AG09309 (cell line): ENCODE data around the gene CFAP410.

Experiments used
- DNase-seq: peaks from one replicate; pipeline ENCODE4 v3.0.0-alpha.2; 2010; ENCODE audit warnings: low read depth
- H3K4me3 ChIP-seq: 2 replicates; pipeline ENCODE4 v1.5.1; 2011; ENCODE audit warnings: mild to moderate bottlenecking, low read depth, low read length, moderate library complexity; ENCODE audit not compliant: control insufficient read depth
- TF ChIP-seq, protein P1 (sequence below): IDR thresholded peaks from 2 replicates; pipeline ENCODE4 v1.5.1; 2011; ENCODE audit warnings: mild to moderate bottlenecking, low read depth, low read length, inconsistent platforms; ENCODE audit not compliant: insufficient read depth, control insufficient read depth; ENCODE audit errors: missing control alignments

The CFAP410 gene

DNA sequence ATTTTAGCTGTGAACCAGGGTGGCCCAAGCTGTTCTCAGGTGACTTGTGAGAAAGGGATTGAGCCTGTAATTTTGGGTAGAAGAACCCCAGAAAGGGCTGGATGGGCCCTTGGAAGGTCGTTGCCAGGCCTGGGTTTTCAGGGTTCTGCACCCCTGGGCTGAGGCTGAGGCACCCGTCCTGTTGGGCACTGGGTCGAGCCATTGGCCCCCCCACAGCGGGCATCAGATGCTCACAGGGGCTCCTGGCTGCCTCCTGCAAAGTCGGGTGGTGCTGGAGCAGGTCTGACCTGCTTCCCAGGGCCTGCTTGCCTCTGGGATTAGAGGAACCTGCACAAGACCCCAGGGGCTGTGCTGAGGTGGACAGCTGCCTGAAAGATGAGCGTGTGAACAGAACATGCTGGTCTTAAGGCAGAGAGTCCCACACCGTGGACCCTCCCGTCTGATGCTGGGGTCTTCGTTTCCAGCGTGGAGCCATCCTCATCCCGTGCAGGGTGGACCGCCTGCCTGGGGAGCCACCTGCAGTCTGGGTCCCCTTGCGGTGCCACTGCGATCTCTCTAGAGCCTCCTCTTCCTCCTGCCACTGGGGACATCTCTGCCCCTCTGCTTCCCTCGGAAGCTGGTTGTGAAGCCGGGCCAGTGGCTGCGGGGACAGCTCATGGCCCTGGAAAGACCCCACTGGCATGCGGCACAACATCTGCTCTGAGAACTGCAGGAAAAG lies 12.5 kb upstream of the CFAP410 start:
- no peak overlapping the region for H3K4me3 ChIP-seq
- no peak for DNase-seq
- TF ChIP-seq, protein P1, sequence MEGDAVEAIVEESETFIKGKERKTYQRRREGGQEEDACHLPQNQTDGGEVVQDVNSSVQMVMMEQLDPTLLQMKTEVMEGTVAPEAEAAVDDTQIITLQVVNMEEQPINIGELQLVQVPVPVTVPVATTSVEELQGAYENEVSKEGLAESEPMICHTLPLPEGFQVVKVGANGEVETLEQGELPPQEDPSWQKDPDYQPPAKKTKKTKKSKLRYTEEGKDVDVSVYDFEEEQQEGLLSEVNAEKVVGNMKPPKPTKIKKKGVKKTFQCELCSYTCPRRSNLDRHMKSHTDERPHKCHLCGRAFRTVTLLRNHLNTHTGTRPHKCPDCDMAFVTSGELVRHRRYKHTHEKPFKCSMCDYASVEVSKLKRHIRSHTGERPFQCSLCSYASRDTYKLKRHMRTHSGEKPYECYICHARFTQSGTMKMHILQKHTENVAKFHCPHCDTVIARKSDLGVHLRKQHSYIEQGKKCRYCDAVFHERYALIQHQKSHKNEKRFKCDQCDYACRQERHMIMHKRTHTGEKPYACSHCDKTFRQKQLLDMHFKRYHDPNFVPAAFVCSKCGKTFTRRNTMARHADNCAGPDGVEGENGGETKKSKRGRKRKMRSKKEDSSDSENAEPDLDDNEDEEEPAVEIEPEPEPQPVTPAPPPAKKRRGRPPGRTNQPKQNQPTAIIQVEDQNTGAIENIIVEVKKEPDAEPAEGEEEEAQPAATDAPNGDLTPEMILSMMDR = no peak

DNA sequence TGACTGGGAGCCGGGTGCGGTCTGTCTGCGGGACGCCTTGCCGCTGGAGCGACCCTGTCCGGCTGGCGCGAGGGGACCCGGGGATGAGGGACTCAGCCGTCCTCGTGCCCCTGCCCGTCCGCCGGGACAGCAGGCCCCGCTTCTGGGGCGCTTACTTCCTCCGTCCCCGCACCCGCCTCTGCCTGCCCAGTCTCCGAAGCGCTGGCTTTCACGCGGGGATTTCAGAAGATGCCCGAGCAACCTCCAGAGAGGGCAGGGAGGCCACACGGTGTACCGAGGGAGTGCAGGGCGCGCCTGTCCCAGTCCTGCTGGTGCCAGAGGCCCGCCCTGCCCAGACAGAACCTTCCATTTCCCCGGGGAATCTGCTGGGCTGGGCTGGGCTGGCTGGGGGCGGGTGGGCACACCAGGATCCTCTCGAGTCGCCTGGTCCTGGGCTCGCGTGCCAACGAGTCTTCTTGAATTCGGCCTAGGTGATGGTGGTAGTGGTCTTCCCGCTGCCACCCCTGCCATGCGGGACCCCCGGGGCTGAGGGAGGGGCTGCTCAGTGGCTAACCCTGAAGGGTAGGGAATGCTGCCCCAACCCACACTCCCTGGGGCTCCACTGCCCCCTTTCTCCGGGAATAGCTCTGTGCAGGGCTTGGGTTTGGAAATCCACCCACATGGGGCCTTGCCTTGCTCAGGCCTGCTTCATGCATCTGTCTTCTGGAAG lies 11.7 kb upstream of the CFAP410 start:
- DNase-seq = no peak
- TF ChIP-seq, protein P1 = no peak
- H3K4me3 ChIP-seq = no peak overlapping the region

DNA sequence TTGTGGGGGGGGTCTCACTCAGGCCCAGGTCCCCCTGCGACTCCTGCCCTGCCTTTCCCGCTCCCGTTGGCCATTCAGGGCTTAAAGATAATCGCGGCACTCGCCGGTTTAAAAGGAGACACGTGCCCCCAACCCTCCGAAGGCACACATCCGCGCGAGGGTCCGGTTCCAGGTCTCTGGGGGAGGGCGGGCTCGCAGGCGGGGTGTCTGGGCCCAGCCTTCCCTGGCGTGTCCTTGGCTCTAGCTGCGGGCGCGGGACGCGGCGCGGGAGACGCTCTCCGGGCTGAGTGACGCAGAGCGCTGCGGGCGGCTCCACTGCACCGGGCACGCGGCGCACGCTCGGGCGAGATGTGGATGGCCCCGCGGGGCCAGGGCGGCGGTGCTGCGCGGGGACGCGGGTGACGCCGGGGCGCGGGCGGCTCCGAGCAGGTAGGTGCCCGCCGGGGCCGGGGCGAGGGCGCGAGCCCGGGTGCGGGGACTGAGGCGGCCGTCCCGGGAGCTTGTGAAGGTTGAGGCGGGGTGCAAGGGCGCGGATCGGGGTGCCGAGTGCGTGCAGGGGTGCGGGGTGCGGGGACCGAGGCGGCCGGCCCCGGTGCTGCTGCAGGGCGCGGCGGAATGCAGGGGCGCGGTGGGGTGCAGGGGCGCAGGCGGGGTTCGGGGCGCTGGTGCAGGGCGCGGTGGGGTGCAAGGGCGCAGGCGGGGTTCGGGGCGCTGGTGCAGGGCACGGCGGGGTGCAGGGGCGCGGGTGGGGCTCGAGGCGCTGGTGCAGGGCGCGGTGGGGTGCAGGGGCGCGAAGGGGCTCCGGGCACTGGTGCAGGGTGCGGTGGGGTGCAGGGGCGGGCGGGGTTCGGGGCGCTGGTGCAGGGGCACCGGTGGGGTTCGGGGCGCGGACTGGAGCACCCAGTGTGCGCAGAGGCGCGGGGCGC lies 10.9 kb upstream of the CFAP410 start:
- no peak overlapping the region for H3K4me3 ChIP-seq
- no peak for DNase-seq
- TF ChIP-seq, protein P1 = no peak

DNA sequence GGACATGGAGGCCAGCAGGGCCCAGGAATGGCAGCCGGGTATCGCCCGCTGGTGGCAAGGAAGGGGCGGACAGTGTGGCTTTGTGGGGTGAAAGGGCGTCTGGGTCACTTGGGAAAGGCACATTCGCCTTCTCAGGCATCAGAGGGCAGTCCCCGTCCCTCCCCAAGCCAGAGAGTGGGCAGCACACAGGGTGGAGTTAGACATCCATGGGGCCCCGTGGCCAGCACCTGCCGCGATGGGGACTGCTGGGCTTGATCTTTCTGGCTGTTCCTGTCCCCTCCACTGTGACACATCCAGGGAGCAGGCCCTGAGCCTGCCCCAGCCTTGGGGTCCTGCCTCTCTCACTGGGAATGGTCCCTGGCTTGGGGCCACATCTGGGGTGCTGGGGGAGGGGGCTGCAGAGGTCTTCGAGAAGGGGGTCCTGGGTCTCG lies 10.2 kb upstream of the CFAP410 start:
- no peak for DNase-seq
- H3K4me3 ChIP-seq = no peak overlapping the region
- TF ChIP-seq, protein P1 = no peak

DNA sequence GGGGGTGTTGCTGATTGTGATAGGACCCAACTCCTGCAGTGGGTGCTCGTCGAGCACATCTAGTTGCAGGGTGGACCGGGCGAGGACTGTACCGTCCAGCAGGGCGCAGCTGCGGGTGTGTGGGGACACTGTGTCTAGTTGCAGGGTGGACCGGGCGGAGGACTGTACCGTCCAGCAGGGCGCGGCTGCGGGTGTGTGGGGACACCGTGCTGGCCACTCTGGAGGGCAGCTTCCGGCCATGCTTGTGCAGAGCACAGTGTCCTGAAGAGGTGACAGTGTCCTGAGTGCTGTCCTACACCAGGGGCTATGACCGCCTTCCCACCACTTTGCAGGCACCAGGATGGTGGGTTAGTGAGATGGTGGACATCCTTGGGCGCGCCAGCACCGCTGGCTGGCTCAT lies 9.7 kb upstream of the CFAP410 start:
- H3K4me3 ChIP-seq = no peak overlapping the region
- TF ChIP-seq, protein P1 = no peak
- DNase-seq = no peak

DNA sequence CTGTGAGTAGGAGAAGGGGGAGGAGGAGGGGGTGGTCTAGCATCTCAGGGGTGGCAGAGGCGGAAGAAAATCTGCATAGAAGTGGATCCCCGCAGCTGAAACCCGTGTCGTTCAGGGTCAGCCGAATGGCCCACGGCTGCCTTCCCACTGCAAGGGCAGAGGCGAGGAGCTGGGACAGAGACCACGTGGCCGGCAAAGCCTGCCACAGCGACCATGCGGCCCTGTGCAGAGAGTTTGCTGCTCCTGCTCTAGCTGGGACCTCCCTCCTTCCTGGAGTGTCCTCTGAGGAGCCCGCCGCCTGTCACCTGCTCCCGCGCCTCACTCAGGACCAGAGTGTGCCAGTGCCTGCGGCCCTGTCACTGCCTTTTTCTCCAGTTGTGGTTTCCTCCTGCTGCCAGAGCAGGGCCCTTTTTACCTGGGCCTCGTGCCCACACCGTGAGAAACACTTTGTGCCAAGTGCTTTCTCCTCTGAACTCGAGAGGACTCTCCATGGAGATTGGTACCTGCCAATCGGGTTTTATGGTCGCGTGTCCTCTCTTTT lies 8.8 kb upstream of the CFAP410 start:
- TF ChIP-seq, protein P1 = no peak
- H3K4me3 ChIP-seq = no peak overlapping the region
- no peak for DNase-seq
